Suppressor macrophage treated with lipopolysaccharide for 1 hour (primary cell): Measurements from ENCODE around the gene NDUFS4.
"Not testable (repeated sequence)": the region's sequence is repeated elsewhere in the genome, so short reads cannot be mapped to it uniquely, and the experiment has no call there.

Experiments
- DNase-seq, 3 donors: peaks; one replicate each; pipeline ENCODE4 v3.0.0-alpha.2; 2020 to 2022

NDUFS4 gene

DNA sequence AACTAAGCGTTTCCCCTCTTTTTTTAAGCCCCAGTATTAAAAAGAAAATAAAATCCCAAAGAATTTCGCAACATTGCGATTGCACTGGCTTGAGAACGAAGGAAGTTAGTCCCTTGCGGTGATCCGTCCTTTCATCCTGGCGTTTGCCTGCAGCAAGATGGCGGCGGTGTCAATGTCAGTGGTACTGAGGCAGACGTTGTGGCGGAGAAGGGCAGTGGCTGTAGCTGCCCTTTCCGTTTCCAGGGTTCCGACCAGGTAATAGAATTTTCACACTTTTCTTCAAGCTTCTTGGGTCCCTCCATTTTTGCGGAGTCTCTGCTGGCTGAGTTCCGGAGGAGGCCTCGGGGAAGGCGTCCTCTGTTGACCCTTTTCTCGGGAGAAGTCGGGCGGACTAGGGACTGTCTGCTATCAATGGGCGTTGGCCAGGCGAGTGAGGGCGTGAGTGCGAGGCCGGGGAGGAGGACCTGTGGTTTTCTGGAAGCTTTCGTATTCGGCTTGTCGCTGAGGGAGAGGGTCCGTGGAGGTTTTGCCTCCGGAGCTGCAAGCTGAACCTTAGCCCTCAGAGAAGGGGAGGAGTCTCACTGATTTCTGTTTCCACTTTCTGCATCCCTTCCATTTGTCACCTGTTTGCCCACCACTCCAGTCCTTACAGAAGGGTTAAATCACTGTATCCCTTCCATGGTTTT, at the start of gene NDUFS4:
NDUFS4 (plus strand) TSS at position 134 of the 686 bp plus-strand sequence; CDS start at position 158, 24 bp downstream.
- peak; percentile 93 to 95 (median 93) for DNase-seq

GRCh38 chr5:53512539-53512938, 47.9 kb upstream of the NDUFS4 start:
- no peak for DNase-seq

DNA sequence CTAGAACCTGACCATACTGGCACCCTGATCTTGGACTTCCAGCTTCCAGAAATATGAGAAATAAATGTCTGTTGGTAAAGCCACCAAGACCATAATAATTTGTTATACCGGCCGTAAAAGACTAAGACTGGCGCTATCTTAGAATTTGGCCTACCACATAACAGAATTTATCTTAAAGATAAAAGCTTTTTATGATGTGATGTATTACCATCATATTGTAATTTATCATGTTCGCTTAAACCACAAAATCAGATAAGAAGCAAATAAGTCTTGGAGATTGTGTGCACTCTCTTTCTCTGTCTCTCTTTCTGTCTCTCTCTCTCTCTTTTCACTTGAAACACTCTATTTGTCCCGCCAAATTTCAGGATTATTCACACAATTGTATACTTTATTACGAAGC, 44.5 kb upstream of the NDUFS4 start:
- no peak for DNase-seq

DNA sequence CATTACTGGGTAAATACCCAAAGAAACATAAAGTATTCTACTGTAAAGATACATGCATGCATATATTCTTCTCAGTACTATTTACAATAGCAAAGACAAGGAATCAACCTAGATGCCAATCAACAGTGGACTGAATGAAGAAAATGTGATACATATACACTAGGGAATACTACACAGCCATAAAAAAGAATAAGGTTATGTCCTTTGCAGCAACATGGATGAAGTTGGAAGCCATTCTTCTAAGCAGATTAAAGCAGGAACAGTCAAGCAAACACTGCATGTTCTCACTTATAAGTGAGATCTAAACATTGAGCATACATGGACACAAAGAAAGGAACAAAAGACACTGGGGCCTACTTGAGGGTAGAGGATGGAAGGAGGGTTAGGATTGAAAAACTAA, 39.6 kb upstream of the NDUFS4 start:
- no peak for DNase-seq

DNA sequence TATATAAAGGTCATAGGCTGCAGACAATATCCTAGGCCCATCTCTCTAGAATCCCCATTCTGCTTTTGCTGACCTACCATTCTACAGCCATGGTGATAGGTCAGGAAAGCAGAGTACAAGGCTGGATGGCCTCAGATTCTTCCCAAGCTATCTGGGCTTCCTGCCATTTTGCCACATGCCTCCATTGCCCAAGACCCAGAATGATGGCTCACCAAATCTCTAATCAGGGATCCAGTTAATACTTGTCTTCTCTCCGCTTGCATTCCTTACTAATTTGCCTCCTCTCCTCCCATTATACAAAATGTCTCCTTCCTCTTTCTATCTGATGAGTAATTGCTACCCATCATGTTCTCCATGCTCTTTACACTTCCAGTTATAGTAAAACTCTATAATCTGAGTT, 22.7 kb upstream of the NDUFS4 start:
- DNase-seq, result no peak

GRCh38 chr5:53540739-53541138, 19.7 kb upstream of the NDUFS4 start:
- DNase-seq, result not testable (repeated sequence)

DNA sequence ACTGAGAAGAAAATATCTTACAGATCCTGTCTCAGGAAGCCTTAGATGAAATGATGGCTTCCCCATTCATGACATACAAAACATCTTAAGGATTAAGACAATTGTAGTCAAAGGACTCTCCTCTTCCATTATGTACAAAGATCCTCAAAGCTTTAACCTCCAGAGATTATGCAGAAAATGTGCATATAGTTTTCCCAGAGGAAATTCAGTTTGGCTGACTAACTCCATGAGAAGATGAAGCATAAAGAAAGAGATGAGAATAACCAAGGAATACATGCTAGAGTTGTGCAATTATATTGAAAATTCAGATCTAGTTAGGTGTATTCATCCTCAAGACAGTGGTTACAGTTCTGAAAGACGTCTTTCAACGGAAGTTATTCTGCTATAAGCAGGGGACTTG, 18.6 kb upstream of the NDUFS4 start:
- no peak for DNase-seq

DNA sequence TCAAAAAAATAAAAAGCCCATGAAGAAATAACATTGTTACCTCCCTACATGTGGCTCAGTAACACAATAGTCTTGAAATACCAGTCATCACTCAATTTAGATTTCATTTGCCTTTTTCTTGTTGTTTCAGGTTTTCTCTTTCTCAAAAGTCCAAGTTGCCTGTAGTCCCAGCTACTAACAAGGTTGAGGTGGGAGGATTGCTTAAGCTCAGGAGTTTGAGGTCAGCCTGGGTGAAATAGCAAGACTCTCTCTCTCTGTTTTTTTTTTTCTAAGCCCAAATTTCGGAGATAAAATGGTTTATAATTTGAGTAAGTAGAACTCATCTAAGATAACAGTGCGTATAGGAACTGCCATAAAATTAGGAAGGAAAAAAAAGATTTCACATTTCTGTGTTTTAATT, 17.5 kb upstream of the NDUFS4 start:
- no peak for DNase-seq

DNA sequence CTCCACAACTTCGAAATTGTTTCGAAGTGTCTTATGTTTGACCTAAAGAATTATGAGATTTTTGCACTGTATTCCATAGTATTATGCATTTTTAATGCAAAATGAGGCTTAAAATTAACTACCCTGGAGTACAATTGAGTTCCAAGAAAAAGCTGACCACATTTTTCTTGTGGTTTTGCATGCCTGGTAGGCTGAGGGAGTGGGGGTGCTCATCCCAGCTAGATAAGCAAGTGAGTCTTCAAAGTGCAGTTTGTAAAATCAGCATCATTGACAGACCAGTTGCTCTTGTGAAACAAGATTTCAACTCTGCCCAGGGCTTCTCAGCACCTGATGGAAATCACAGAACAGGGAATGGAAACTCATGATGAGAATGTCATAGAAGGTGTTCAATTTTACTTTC, 17.0 kb upstream of the NDUFS4 start:
- no peak for DNase-seq

DNA sequence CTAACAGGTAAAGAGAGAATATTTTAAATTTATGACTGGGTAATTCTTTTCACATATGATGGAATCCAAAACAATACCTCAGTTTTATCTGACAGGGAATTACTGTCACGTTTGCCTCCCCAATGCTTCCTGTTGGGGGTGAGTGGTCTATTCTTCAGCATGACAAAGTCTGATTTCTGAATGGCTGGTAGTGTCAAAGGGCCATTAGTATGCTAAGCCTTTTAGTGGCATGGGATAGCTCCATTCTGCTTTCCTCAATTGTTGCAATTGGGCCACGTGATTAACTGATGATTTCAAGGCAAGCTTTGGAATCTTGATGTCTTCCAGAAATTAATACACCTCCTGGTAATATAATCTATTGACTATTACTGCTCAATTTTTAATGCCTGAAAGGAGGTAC, 14.7 kb upstream of the NDUFS4 start:
- DNase-seq, result no peak

GRCh38 chr5:53547226-53547625, 13.2 kb upstream of the NDUFS4 start:
- no peak for DNase-seq

- DNase-seq, result not testable (repeated sequence)
These were observed 11.9 kb upstream of the NDUFS4 start for GRCh38 chr5:53548501-53548900.

- no peak for DNase-seq
These were observed 10.6 kb upstream of the NDUFS4 start for GRCh38 chr5:53549792-53550191.

DNA sequence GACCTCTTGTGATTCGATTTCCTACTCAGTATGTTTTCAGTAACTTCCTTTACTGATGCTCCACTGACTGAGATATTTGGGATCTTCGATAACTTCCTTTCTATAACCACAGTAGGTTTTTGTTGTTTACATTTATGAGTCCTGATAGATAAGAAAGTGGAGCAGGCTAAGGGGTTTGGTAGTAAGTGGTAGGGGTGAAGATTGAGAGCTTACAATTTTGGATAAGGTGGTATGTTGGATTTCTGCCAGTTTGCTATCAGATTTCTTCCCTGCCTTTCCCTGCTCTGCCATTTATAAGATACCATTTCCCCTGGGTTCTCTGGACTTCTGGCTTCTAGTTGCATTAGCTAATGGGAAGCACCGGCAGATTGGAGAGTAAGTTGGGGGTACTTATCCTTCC, 7.9 kb upstream of the NDUFS4 start:
- no peak for DNase-seq

GRCh38 chr5:53554444-53554843, 6.0 kb upstream of the NDUFS4 start:
- DNase-seq, result no peak

- no peak for DNase-seq
These were observed 5.3 kb upstream of the NDUFS4 start for GRCh38 chr5:53555160-53555559.

- DNase-seq, result no peak
These were observed 4.4 kb upstream of the NDUFS4 start for GRCh38 chr5:53556001-53556400.

GRCh38 chr5:53557386-53557785, 3.1 kb upstream of the NDUFS4 start:
- DNase-seq, result no peak

GRCh38 chr5:53558966-53559365, 1.5 kb upstream of the NDUFS4 start:
- no peak for DNase-seq

DNA sequence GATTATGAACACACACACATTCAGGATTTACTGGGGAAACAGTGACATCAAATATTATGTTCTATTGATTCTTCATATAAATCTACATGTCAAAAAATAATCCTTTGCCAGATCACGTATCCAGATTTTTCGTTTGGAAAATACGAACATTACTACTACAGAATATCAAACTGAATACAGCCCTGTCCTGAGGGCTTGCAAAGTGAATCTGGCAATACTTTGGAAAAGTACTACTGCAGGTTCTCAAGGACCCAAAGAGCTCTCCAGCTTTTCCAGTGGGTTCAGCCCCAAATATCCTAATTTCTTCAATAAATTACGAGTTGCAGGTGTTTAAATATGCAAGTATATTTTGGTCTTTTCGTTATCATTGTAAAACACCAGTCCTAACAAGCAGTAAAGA, 411 bp upstream of the NDUFS4 start:
- DNase-seq, result no peak

GRCh38 chr5:53568401-53568800, 8.0 kb downstream of the NDUFS4 start:
- DNase-seq, result no peak

DNA sequence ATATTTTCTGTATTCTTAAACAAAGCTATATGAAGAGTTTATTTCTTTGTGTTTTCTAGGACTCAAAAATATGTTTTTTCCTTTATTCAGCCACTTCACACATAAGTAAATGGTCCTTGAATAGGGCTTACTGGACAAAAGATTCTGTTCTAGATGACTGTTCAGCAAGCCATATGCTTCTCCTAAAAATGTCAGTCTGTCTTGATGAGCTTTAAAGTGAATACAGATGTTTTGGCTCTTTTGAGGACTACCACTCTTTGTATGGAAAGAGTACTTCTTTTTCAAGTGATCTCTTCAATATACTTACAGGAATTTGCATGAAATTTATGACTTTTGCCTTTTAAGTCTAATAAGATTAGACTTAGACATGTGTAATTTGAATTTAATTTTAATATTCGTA, 8.4 kb downstream of the NDUFS4 start:
- DNase-seq, result no peak

DNA sequence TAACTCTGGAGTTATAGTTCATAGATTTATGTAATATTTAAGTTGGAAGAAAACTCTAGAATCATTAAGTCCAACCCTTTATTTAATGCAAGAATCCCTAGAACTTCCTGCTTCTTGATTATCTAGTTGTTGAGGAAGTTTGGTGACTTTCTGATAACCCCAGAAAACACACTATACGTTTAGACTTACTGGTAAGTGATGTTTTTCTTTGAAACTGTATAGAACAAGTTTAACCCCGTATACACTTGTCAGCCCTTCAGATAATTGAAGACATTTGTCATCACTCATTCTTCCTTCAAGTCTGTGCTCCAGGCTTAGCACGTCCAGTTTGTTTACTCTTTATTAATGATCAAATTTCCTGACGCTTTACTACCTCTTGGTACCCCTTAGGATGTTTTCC, 9.0 kb downstream of the NDUFS4 start:
- peak in 1 of 3 donors; percentile 10 for DNase-seq

DNA sequence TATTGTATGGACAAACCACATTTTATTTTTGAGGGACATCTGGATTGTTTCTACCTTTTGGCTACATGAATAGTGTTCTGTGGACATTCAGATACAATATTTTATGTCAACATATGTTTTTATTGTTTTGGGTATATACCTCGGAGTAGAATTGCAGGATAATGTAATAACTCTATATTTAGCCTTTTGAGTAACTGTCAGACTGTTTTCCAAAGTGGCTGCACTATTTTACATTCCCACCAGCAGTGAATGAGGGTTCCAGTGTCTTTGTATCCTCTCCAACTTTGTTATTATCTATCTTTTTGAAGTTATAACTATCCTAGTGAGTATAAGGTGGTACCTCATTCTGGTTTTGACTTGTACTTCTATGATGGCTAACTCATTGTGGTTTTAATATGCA, 11.0 kb downstream of the NDUFS4 start:
- DNase-seq, result no peak

GRCh38 chr5:53575101-53575500, 14.7 kb downstream of the NDUFS4 start:
- DNase-seq, result no peak
